CD4-positive, alpha-beta T cell treated with Interleukin-6 at 100 ng/mL for 8 hours (primary cell): ENCODE results near the gene MOB1A.
A peak's percentile ranks its signal among the peaks of the same experiment; 100 is the strongest.
"Not testable (repeated sequence)": the region's sequence is repeated elsewhere in the genome, so short reads cannot be mapped to it uniquely, and the experiment has no call there.

Source experiments
- DNase-seq: peaks from one replicate; pipeline ENCODE4 v3.0.0-alpha.2; 2020; ENCODE audit warnings: mixed read lengths, low spot score

MOB1A gene

DNA sequence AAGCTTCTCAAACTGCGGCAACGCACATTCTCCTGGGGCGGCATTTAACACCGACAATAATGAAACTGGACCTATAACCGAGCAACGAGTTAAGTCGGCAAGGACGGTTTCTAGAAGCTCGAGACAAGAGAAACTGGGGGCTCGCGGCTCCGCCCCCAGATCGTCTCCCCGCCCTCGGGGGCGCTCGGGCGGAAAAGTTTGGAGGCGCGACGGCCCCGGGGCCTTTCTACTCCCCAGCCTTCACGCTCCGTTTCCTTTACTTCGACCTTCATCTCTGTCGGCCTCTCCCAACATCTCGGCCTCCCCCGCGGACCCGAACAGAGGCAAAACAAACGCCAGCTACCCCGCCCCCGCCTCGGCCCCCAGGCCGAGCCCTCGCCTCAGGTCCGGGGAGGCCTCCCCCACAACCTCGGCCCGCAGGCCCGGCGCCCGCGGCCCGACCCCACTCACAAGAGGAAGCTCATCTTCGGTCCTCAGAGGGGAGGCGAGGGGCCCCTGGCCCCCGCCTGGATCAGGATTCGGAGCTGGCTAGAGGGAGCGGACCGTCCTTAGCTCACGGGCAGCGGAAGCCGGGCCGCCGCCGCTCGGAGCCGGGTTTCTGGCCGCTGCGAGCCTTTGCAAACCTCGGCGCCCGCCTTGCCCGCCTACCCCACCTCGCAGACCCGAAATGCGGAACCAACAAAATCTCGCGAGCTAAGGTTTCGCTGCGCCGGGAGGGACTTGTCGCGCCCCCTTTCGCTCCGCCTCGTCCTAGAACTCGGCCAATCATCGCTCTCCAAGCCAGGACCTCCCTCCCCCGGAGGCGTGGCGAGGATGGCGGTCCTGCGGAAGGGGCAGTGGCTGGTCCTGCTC, at the start of gene MOB1A:
Gene MOB1A, minus strand, starts transcription at position 669 of the 852 bp plus-strand sequence. Its CDS starts 205 bp downstream, at position 464.
- peak; percentile 97 for DNase-seq

- DNase-seq: no peak
Observed at GRCh38 chr2:74227646-74228045, 49.0 kb upstream of the MOB1A start.

DNA sequence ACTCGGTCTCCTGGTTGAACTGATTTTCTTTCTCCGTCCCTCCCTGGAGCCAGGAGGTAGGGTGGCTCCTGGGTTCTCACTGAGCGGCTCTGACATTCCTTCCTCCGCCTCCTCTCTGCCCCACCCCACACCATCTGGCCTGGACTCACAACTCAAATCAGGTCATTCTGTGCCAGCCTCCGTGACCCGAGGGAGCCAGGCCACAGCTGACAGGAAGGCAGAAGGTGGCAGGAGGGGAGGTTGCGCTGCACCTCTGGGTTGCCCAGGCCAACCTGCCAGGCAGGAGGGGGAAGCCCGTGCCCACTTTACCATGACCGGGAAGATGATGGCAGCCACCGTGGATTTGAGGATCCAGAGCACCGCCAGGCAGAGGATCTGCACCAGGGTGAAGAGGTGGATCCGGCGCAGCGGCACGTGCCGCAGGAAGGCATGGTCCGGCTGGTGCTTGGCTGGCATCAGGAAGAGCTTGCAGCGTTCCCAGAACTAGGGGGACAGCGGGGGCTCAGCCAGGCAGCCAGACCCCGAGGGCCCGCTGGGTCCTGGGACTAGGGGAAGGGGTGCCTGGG, 48.1 kb upstream of the MOB1A start:
- DNase-seq: no peak

DNA sequence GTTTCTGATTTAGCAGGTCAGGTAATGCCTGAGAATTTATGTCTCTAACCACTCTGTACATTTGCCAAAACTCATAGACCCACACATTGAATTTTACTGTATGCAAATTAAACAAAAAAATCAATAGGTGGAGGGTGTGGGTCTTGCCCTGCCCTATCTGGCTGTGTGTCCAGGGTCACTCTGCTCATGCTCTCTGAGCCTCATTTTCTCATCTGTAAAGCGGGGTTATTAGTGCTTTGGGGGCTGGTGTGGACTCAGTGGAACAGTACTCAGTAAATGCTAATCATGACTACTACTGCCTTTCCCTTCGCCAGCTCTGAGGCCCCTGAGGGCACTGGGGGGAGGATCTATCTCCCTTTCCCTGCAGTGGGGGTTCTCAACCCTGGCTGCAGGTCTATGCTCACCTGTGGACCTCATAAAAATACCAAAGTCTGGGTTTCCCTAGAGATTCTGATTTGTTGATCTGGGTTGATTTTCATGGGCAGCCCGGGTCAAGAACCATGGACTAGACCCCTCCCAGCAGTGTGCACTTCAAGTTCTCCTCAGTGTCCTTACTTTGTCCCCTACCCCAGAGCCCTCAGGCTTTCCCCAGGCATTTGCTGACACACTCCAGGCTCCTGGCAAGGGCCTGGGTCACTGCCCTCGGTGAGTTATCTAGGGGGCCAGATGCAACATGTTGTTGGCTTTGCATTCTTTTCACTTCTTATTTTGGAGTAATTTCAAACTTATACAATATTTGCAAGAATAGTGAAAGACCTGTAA, 47.2 kb upstream of the MOB1A start:
- DNase-seq: no peak

DNA sequence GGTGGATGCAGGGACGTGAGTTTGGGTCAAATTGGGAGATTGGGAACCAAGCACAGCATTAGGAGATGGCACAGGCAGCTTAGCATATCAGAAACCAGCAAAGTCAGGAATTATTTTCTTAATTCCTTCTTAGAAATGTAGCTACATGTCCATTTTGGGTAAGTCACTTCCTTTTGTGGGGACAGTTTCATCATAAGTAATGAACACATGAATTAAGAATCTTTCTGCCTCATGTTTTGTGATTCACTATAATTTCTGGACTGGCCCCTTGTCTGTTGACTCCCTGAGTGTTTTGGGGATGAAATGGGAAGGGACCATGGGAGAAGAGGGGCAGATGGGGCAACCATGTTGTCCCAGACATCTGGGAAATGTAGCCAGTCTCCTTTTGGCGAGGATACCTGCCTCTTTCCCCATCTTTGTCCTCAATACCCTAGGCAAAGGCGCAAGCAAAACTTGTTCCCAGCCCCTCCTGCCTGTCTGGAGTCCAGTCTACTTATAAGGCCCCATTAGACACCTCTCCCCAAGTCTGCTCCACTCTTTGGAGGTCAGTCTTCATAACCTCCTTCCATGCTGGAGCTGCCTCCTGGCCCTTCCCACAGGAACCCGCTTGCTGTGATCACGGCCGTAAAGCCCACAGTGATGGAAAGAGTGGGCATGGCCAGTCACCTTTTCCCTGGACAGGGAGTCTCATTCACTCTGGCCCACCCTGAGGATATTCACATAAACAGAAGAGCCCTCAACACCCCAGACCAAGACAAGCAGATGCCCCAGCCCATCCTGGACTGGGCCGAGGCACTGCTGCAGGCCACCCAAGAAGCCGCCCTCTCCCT, 45.5 kb upstream of the MOB1A start:
- no peak for DNase-seq

DNA sequence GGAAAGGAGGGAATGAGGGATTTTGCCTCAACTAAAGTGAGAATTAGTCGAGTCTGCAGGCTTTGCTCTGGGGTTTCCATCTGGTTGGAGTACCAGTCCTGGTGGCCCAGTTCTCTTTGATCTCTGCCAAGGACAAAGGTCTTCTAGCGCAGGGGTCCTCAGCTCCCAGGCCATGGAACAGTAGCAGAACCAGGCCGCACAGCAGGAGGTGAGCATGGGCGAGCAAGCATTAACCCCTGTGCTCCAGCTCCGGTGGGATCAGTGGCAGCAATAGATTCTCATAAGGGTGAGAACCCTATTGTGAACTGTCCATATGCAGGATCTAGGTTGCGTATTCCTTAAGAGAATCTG, 43.6 kb upstream of the MOB1A start:
- no peak for DNase-seq

GRCh38 chr2:74221604-74222299, 43.1 kb upstream of the MOB1A start:
- no peak for DNase-seq

GRCh38 chr2:74221091-74221490, 42.4 kb upstream of the MOB1A start:
- DNase-seq: no peak

- no peak for DNase-seq
Observed at GRCh38 chr2:74219846-74220486, 41.3 kb upstream of the MOB1A start.

DNA sequence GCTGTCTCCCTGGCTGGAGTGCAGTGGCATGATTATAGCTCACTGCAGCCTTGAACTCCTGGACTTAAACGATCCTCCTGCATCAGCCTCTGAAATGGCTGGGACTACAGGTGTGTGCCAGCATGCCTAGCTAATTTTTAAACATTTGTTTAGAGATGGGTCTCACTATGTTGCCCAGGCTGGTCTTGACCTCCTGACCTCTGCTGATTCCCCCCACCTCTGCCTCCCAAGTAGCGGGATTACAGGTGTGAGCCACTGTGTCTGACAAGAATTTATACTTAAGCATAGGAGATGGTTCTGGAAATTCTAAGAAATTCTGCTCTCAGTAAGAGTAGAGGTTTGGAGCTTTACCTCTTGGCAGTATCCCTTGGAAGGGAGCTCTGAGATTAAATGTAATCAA, 38.0 kb upstream of the MOB1A start:
- DNase-seq: no peak

GRCh38 chr2:74215771-74216170, 37.1 kb upstream of the MOB1A start:
- DNase-seq: not testable (repeated sequence)

DNA sequence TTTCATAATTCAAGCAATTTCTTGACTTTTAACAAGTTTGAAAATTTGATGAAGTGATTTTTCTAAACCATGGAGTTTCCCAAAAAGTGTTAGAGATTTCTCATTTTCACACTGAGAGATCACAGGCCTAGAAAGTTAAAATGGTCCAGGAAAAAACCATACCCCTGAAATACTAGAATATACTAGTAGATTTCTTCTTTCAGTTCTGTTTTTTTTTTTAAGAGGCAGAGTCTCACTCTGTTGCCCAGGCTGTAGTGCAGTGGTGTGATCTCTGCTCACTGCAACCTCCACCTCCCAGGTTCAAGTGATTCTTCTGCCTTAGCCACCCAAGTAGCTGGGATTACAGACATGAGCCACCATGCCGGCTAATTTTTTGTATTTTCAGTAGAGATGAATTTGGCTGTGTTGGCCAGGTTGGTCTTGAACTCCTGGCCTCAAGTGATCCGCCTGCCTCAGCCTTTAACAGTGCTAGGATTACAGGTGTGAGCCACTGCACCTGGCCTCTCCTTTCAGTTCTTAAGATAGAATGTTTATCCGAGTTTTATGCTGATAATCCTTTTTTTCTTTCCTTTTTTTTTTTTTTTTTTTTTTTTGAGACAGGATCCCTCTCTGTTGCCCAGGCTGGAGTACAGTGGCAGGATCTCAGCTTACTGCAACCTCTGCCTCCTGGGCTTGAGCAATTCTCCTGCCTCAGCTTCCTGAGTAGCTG, 34.2 kb upstream of the MOB1A start:
- DNase-seq: no peak

DNA sequence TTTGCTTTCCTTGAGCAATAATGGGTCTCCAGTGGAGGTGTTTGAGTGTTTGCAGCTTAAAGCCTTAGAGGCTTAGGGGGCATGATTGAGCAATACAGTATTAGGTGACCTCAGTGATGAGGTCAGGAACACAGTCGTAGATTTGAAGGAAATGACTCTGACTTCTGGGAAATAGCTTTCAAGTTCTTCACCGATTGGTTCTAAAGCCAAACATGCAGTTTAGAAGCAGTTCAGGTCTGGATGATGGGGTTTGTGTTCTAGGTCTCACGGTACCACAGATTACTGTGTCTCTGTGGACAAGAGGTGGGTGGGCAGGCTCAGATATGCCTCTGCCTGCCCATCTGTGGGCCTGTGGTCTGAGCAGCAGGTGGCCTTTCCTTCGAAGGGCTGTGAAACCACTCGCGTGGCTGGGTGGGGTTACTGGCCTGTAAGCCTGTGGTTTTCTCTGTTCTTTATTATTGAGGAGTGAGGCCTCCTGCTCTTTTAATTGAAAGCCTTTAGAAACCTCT, 27.6 kb upstream of the MOB1A start:
- peak; percentile 44 for DNase-seq

GRCh38 chr2:74205596-74205995, 26.9 kb upstream of the MOB1A start:
- DNase-seq: peak; percentile 25

DNA sequence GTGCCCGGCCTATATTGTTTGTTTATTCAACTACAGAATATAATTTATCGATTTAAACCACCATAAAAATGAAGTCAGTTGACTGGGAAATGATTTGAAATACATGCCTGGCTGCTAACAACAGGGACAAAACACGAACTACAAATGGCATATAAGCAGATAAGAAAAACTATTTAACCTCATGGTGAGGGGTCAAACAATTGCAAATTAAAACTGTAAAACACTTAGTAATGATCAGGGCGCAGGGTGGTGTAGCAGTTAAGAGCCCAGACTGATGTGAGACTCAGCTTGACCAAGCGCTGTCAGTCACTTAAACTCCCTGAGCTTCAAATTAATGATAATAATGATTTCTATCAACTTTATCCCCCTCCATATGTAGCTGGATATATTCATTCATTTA, 26.4 kb upstream of the MOB1A start:
- DNase-seq: no peak

DNA sequence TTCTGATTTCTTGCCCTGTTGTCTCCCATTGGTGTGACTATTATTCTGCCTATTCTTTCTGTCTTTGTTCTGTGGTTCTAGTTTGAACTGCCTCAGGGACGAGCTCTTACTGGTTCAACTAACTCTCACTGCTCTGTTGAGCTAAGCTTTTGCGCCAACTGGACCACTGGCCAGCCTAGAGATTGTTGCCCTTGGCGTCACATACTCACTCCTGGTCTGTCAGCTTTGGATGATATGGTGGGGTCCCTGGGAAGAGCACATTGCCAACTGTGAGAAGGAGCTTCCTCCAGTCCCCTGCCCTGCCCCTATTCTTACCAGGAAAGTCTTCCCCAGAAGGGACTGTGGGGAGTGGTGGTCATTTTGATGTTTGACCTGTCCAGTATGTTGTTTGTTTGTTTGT, 25.8 kb upstream of the MOB1A start:
- DNase-seq: no peak

DNA sequence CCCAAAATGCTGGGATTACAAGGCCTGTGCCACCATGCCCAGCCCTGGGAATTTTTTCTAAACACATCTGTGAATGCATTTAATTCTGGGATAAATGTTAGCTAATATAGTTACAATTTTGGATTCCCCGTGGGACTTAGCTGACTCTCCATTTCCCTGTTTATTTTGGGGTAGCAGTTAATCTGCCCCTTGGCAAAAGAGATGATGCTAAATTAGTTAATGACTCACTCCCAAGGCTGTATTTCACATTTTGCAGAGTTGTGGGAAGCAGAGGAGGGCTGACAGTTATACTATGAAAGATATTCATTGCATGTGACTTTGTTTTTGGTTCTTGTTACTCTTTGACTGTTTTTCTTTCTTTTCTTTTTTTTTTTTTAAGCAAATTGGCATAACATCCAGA, 22.9 kb upstream of the MOB1A start:
- DNase-seq: no peak

- no peak for DNase-seq
Observed at GRCh38 chr2:74201196-74201595, 22.5 kb upstream of the MOB1A start.

DNA sequence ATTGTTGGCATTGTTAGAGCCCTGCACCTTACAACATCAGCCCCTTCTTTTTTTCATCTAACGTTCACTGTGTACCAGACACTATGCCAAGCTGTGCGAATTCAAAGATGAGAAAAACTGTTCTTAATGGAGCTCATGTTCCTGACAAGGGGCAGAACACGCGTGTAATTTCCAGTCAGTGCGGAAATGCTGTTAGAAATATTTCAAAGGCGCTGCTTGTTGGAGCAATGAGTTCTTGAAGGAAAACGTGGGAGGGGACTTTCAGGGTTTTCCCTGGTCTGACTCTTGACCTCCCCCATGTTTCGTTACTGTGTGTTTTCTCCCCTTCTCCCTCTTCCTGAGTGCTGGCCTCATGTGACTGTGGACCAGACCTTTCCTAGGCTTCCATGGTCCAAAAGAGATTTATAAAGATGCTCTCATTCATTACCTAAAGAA, 21.2 kb upstream of the MOB1A start:
- no peak for DNase-seq

GRCh38 chr2:74199275-74199701, 20.6 kb upstream of the MOB1A start:
- DNase-seq: no peak
